Measurements from ENCODE around the gene FANCI.

- TF ChIP-seq PRMT3 (CRISPR knock-in tag; IDR thresholded peaks at IDR 0.05; ENCODE audit: borderline replicate concordance, low read depth) (no peak), ZHX2 (IDR thresholded peaks at IDR 0.05; ENCODE audit: low read depth) (no peak), ZHX2 (CRISPR knock-in tag; IDR thresholded peaks at IDR 0.05; ENCODE audit: borderline replicate concordance) (no peak), EP300 (IDR thresholded peaks at IDR 0.05; ENCODE audit: low read depth in 2 of 2, low read length in 2 of 2) (no peak), EP300 (CRISPR knock-in tag; IDR thresholded peaks at IDR 0.05; ENCODE audit: borderline replicate concordance) (no peak), FOXM1 (CRISPR knock-in tag; IDR thresholded peaks at IDR 0.05) (no peak), ZNF20 (CRISPR knock-in tag; IDR thresholded peaks at IDR 0.05) (no peak), PATZ1 (CRISPR knock-in tag; IDR thresholded peaks at IDR 0.05) (no peak), HES4 (CRISPR knock-in tag; IDR thresholded peaks at IDR 0.05; ENCODE audit: borderline replicate concordance) (no peak), TAF15 (IDR thresholded peaks at IDR 0.05; ENCODE audit: low read depth, low read length, poor library complexity, severe bottlenecking) (no peak), ZNF558 (CRISPR knock-in tag; IDR thresholded peaks at IDR 0.05; ENCODE audit: borderline replicate concordance) (no peak), ZNF263 (CRISPR knock-in tag; IDR thresholded peaks at IDR 0.05) (no peak), ZNF44 (CRISPR knock-in tag; IDR thresholded peaks at IDR 0.05) (no peak)
- TF ChIP-seq, protein P1, sequence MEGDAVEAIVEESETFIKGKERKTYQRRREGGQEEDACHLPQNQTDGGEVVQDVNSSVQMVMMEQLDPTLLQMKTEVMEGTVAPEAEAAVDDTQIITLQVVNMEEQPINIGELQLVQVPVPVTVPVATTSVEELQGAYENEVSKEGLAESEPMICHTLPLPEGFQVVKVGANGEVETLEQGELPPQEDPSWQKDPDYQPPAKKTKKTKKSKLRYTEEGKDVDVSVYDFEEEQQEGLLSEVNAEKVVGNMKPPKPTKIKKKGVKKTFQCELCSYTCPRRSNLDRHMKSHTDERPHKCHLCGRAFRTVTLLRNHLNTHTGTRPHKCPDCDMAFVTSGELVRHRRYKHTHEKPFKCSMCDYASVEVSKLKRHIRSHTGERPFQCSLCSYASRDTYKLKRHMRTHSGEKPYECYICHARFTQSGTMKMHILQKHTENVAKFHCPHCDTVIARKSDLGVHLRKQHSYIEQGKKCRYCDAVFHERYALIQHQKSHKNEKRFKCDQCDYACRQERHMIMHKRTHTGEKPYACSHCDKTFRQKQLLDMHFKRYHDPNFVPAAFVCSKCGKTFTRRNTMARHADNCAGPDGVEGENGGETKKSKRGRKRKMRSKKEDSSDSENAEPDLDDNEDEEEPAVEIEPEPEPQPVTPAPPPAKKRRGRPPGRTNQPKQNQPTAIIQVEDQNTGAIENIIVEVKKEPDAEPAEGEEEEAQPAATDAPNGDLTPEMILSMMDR (CRISPR knock-in tag; IDR thresholded peaks at IDR 0.05) = no peak
- TF ChIP-seq, protein P2, sequence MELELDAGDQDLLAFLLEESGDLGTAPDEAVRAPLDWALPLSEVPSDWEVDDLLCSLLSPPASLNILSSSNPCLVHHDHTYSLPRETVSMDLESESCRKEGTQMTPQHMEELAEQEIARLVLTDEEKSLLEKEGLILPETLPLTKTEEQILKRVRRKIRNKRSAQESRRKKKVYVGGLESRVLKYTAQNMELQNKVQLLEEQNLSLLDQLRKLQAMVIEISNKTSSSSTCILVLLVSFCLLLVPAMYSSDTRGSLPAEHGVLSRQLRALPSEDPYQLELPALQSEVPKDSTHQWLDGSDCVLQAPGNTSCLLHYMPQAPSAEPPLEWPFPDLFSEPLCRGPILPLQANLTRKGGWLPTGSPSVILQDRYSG (CRISPR knock-in tag; IDR thresholded peaks at IDR 0.05) = no peak
These were observed 35.5 kb upstream of the FANCI start for GRCh38 chr15:89208256-89208655.

All from HepG2 (cell line).